Measurements from ENCODE around the gene KMO.

KMO gene

GRCh38 chr1:241532162-241532531, at the start of gene KMO:
Gene KMO (plus strand): TSS chr1:241532378. CDS start chr1:241532445, 67 bp downstream.
- no peak for DNase-seq

- DNase-seq: peak; percentile 35 to 78
Observed at GRCh38 chr1:241482761-241483250, 49.4 kb upstream of the KMO start.

GRCh38 chr1:241485145-241485544, 47.0 kb upstream of the KMO start:
- DNase-seq: no peak

- peak in 1 of 2 experiments; percentile 3 for DNase-seq
Observed at GRCh38 chr1:241485554-241485992, 46.6 kb upstream of the KMO start.

- no peak for DNase-seq
Observed at GRCh38 chr1:241488739-241489138, 43.4 kb upstream of the KMO start.

GRCh38 chr1:241495741-241496140, 36.4 kb upstream of the KMO start:
- no peak for DNase-seq

GRCh38 chr1:241499910-241500309, 32.3 kb upstream of the KMO start:
- DNase-seq: peak in 1 of 2 experiments; percentile 31

GRCh38 chr1:241503444-241503843, 28.7 kb upstream of the KMO start:
- no peak for DNase-seq

- no peak for DNase-seq
Observed at GRCh38 chr1:241507189-241507863, 24.9 kb upstream of the KMO start.

- DNase-seq: no peak
Observed at GRCh38 chr1:241513378-241513777, 18.8 kb upstream of the KMO start.

GRCh38 chr1:241518476-241519307, 13.5 kb upstream of the KMO start:
- no peak for DNase-seq

GRCh38 chr1:241519308-241520079, 12.7 kb upstream of the KMO start, which contains the start of gene FH:
Gene FH (minus strand): TSS chr1:241519755. CDS start chr1:241519722, 33 bp downstream.
- peak; percentile 84 to 96 for DNase-seq

GRCh38 chr1:241520080-241520465, 12.1 kb upstream of the KMO start:
- no peak for DNase-seq

- DNase-seq: no peak
Observed at GRCh38 chr1:241521718-241522117, 10.5 kb upstream of the KMO start.

GRCh38 chr1:241525026-241525425, 7.2 kb upstream of the KMO start:
- DNase-seq: no peak

- no peak for DNase-seq
Observed at GRCh38 chr1:241527146-241527545, 5.0 kb upstream of the KMO start.

GRCh38 chr1:241531195-241532161, 700 bp upstream of the KMO start:
- DNase-seq: peak in 1 of 2 experiments; percentile 71

- no peak for DNase-seq
Observed at GRCh38 chr1:241532864-241533263, 686 bp downstream of the KMO start.

- no peak for DNase-seq
Observed at GRCh38 chr1:241533326-241534115, 1.3 kb downstream of the KMO start.

GRCh38 chr1:241536304-241536703, 4.1 kb downstream of the KMO start:
- DNase-seq: no peak

- DNase-seq: no peak
Observed at GRCh38 chr1:241536969-241537368, 4.8 kb downstream of the KMO start.
